A549 (cell line): ENCODE data around the gene CHTF18. TPM values are rescaled to one million over a fixed set of nuclear protein-coding genes. Genes with fewer than 3 reads are reported as not detected.

ENCODE experiments used
- ATAC-seq, 2 experiments: fragments of 200-7000 bp in 1 of 2; fragments of >200 bp in 1 of 2; cut with Nextera tagmentation in 1 of 2; cut with Tn5 transposase in 1 of 2; 3 replicates each; pipeline versions ENCODE4 v1.8.0 to v1.9.1; 2018 to 2020; ENCODE audit warnings: mild to moderate bottlenecking in 1 of 2, moderate library complexity in 1 of 2
- CTCF ChIA-PET: fragments of 300-600 bp; sonication (Branson Sonifier 250); formaldehyde crosslinking; extraction: SDS; loops from one replicate; lab custom pipeline; 2021; ENCODE audit warnings: antibody characterized with exemption, inconsistent platforms; lab: Yijun Ruan, JAX
- POLR2A ChIA-PET: fragments of 350-600 bp; formaldehyde crosslinking; extraction: SDS; loops from one replicate; lab custom pipeline; 2021; ENCODE audit warnings: antibody characterized with exemption, inconsistent platforms; lab: Yijun Ruan, JAX
- DNase-seq, 2 experiments: peaks; one replicate each; pipeline versions ENCODE4 v3.0.0 to v3.0.0-alpha.2; 2011 to 2016; ENCODE audit warnings: low read depth in 1 of 2, low spot score in 1 of 2
- FAIRE-seq: peaks from 2 replicates; lab custom pipeline; 2011; peaks lifted over from hg19 to GRCh38; lab: Jason Lieb, UNC
- H3K27ac ChIP-seq, 2 experiments: fragments of >200 bp; sonication (Bioruptor Twin); formaldehyde crosslinking; 3 replicates each; pipeline ENCODE4 v1.5.1; 2016 to 2017
- H3K4me1 ChIP-seq: fragments of >200 bp; sonication (Bioruptor Twin); formaldehyde crosslinking; 3 replicates; pipeline ENCODE4 v1.6.1; 2016
- H3K4me2 ChIP-seq: fragments of >200 bp; sonication (Bioruptor Twin); formaldehyde crosslinking; 3 replicates; pipeline ENCODE4 v1.6.1; 2016
- H3K4me3 ChIP-seq: fragments of >200 bp; sonication (Bioruptor Twin); formaldehyde crosslinking; 3 replicates; pipeline ENCODE4 v1.5.1; 2016
- H3K9me3 ChIP-seq: fragments of >200 bp; sonication (Bioruptor Twin); formaldehyde crosslinking; 3 replicates; pipeline ENCODE4 v1.6.1; 2016
- CBX2 ChIP-seq: fragments of 200-600 bp; sonication (generic); IDR thresholded peaks from 2 replicates; pipeline ENCODE4 v1.6.1; 2016; ENCODE audit warnings: low read depth, mild to moderate bottlenecking, borderline replicate concordance
- CTCF ChIP-seq: fragments of >200 bp; sonication (Bioruptor Twin); formaldehyde crosslinking; IDR thresholded peaks from 3 replicates; pipeline ENCODE4 v1.5.1; 2016
- EHMT2 ChIP-seq: fragments of 200-600 bp; sonication (generic); IDR thresholded peaks from 2 replicates; pipeline ENCODE4 v1.6.1; 2016; ENCODE audit warnings: antibody characterized with exemption, low read depth, mild to moderate bottlenecking, moderate library complexity
- EP300 ChIP-seq, 2 experiments: fragments of >200 bp; sonication (Bioruptor Twin); formaldehyde crosslinking; IDR thresholded peaks; 2 replicates in 1 of 2; 3 replicates in 1 of 2; pipeline ENCODE4 v1.6.1; 2016 to 2017
- FOXS1 ChIP-seq: fragments of 250-450 bp; sonication (Bioruptor Pico); IDR thresholded peaks from 2 replicates; pipeline ENCODE4 v1.5.0; 2020; ENCODE audit warnings: mild to moderate bottlenecking, moderate library complexity
- HES2 ChIP-seq: fragments of >200 bp; sonication (Bioruptor Twin); formaldehyde crosslinking; IDR thresholded peaks from 2 replicates; pipeline ENCODE4 v1.6.1; 2016
- HEYL ChIP-seq: fragments of 250-450 bp; sonication (Bioruptor Pico); IDR thresholded peaks from 2 replicates; pipeline ENCODE4 v1.8.0; 2021; ENCODE audit warnings: mild to moderate bottlenecking, moderate library complexity
- HOXA7 ChIP-seq: fragments of 250-450 bp; sonication (Bioruptor Pico); IDR thresholded peaks from 2 replicates; pipeline ENCODE4 v1.5.0; 2020; ENCODE audit warnings: mild to moderate bottlenecking, moderate library complexity
- HOXB13 ChIP-seq: fragments of 250-450 bp; sonication (Bioruptor Pico); IDR thresholded peaks from 2 replicates; pipeline ENCODE4 v1.5.0; 2020; ENCODE audit warnings: low read depth, mild to moderate bottlenecking, moderate library complexity
- MAZ ChIP-seq: fragments of 150-350 bp; IDR thresholded peaks from 2 replicates; pipeline ENCODE4 v1.6.1; 2014; ENCODE audit warnings: antibody characterized with exemption, low read depth, low read length, borderline replicate concordance
- MYC ChIP-seq: IDR thresholded peaks from 2 replicates; pipeline ENCODE4 v1.6.1; 2012; ENCODE audit warnings: mild to moderate bottlenecking, inconsistent platforms, low read length, improper control_type of control experiment, borderline replicate concordance
- NFE2L2 ChIP-seq: fragments of 150-350 bp; conservative IDR thresholded peaks from 2 replicates; pipeline ENCODE4 v1.6.1; 2014; ENCODE audit warnings: low read length
- PHF8 ChIP-seq: fragments of 200-600 bp; sonication (generic); IDR thresholded peaks from 2 replicates; pipeline ENCODE4 v1.6.1; 2016; ENCODE audit warnings: low read depth, mild to moderate bottlenecking, antibody characterized with exemption, moderate library complexity, borderline replicate concordance
- POLR2AphosphoS2 ChIP-seq: conservative IDR thresholded peaks from 2 replicates; pipeline ENCODE4 v1.6.1; 2012; ENCODE audit warnings: low read length, improper control_type of control experiment, inconsistent platforms
- RAD21 ChIP-seq, 2 experiments: fragments of >200 bp in 1 of 2; sonication (Bioruptor Twin) in 1 of 2; formaldehyde crosslinking in 1 of 2; IDR thresholded peaks in 1 of 2; conservative IDR thresholded peaks in 1 of 2; 2 replicates in 1 of 2; 3 replicates in 1 of 2; pipeline ENCODE4 v1.6.1; 2012 to 2018; ENCODE audit warnings: inconsistent platforms in 1 of 2
- RCOR1 ChIP-seq: fragments of 150-350 bp; IDR thresholded peaks from 2 replicates; pipeline ENCODE4 v1.6.1; 2014; ENCODE audit warnings: antibody characterized with exemption, low read length, low read depth
- RNF2 ChIP-seq: fragments of 200-600 bp; sonication (generic); IDR thresholded peaks from 2 replicates; pipeline ENCODE4 v1.6.1; 2016; ENCODE audit warnings: low read depth, mild to moderate bottlenecking, antibody characterized with exemption, moderate library complexity, borderline replicate concordance
- ZC3H11A ChIP-seq: fragments of 450-650 bp; IDR thresholded peaks from 2 replicates; pipeline ENCODE4 v1.6.1; 2014; ENCODE audit warnings: antibody characterized with exemption, mild to moderate bottlenecking
- ZNF302 ChIP-seq: fragments of 250-450 bp; sonication (Bioruptor Pico); IDR thresholded peaks from 2 replicates; pipeline ENCODE4 v1.9.0; 2021; ENCODE audit warnings: inconsistent platforms, mild to moderate bottlenecking, moderate library complexity
- WGBS: methylation state at CpG from one replicate; pipeline ENCODE4 v1.1.6; 2017; ENCODE audit errors: missing lambda C conversion rate; 5-methylcytosine and 5-hydroxymethylcytosine counted together
- polyA plus RNA-seq, 4 experiments: library from polyadenylated mRNA; depleted of rRNA in 3 of 4; stranded (reverse); fragments of >200 nt; fragmentation: RNase III in 1 of 4; extraction: RNeasy Plus Mini Kit Qiagen cat#74134 plus additional on column Dnase treatment in 1 of 4; gene quantifications; 2 replicates in 3 of 4; 3 replicates in 1 of 4; pipeline ENCODE4 v1.2.3, GENCODE V29; 2011 to 2017
- TF ChIP-seq, protein P1 (sequence below): fragments of >200 bp; sonication (Bioruptor Twin); formaldehyde crosslinking; IDR thresholded peaks from 3 replicates; pipeline ENCODE4 v1.6.1; 2016
- TF ChIP-seq, protein P2 (sequence below): fragments of 450-650 bp; IDR thresholded peaks from 2 replicates; pipeline ENCODE4 v1.6.1; 2014; ENCODE audit warnings: antibody characterized with exemption
- TF ChIP-seq, protein P3 (sequence below): fragments of 250-450 bp; sonication (Bioruptor Pico); IDR thresholded peaks from 2 replicates; pipeline ENCODE4 v1.5.0; 2020; ENCODE audit warnings: low read depth, mild to moderate bottlenecking, moderate library complexity
- TF ChIP-seq, protein P4 (sequence below): IDR thresholded peaks from 2 replicates; pipeline ENCODE4 v1.6.1; 2012; ENCODE audit warnings: low read depth, borderline replicate concordance

The CHTF18 gene
- polyA plus RNA-seq, 2 of the 4 experiments (the other 2 are of a cell fraction): 4.8 to 36.7 TPM

DNA sequence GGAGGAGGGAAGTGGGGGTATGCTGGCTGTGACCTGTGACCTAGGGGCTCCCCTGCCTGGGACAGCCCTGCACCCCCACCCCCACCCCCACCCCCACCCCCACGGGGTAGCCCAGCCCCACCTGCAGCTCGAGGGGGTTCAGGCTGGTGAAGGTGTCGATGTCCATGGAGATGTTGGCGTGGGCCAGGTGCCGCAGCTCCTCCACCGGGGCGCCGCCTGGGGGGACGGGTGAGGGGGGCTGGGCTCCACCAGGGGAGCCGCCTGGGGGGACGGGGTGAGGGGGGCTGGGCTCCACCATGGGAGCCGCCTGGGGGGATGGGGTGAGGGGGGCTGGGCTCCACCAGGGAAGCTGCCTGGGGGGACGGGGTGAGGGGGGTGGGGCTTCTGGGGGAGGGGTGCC is 18.0 kb upstream of the CHTF18 start (continued):
- TF ChIP-seq, protein P1, sequence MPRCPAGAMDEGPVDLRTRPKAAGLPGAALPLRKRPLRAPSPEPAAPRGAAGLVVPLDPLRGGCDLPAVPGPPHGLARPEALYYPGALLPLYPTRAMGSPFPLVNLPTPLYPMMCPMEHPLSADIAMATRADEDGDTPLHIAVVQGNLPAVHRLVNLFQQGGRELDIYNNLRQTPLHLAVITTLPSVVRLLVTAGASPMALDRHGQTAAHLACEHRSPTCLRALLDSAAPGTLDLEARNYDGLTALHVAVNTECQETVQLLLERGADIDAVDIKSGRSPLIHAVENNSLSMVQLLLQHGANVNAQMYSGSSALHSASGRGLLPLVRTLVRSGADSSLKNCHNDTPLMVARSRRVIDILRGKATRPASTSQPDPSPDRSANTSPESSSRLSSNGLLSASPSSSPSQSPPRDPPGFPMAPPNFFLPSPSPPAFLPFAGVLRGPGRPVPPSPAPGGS: no peak
- no peak for TF ChIP-seq RCOR1
- TF ChIP-seq, protein P2, sequence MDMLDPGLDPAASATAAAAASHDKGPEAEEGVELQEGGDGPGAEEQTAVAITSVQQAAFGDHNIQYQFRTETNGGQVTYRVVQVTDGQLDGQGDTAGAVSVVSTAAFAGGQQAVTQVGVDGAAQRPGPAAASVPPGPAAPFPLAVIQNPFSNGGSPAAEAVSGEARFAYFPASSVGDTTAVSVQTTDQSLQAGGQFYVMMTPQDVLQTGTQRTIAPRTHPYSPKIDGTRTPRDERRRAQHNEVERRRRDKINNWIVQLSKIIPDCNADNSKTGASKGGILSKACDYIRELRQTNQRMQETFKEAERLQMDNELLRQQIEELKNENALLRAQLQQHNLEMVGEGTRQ: no peak

- POLR2A ChIA-PET: interaction anchor here (1.3 kb wide), 1 partner anchor 16 kb away, joined by 3 read pairs; the partner anchor contains the start of genes CHTF18 and RPUSD1
- Histone ChIP-seq H3K4me3 (no peak overlapping the region), H3K9me3 (no peaks in the 10 kb centered on the region), H3K4me1 (peaks cover 7% of the 10 kb centered on the region), H3K4me2 (no peak overlapping the region), H3K27ac (no peak overlapping the region)
- DNase-seq (no peak), ATAC-seq (no peak), FAIRE-seq (no peak)
- CTCF ChIA-PET: interaction anchor here (1.2 to 15.8 kb wide), 8 partner anchors 8 to 58 kb away, joined by 3 to 105 read pairs (median 6); partner anchors contain the start of genes CHTF18, CIAO3, METRN and MSLN
- 88% methylated on average over 18 of the region's 18 CpGs for WGBS
- TF ChIP-seq HOXB13 (CRISPR knock-in tag) (no peak), EHMT2 (no peak), NFE2L2 (no peak), HEYL (no peak), EP300 (IDR thresholded peaks at IDR 0.05) (no peak), ZC3H11A (no peak), FOXS1 (CRISPR knock-in tag) (no peak), HES2 (no peak)
- TF ChIP-seq, protein P1: no peak
Observed at GRCh38 chr16:772959-773358, 15.5 kb upstream of the CHTF18 start.

GRCh38 chr16:774086-775001 is 14.1 kb upstream of the CHTF18 start:
- WGBS: 77% methylated on average over 7 of the region's 46 CpGs
- POLR2A ChIA-PET: no interaction called here
- CTCF ChIA-PET: interaction anchor here (0.7 to 15.8 kb wide), 7 partner anchors 11 to 59 kb away, joined by 3 to 105 read pairs (median 6); partner anchors contain the start of genes CHTF18, CIAO3, METRN and MSLN
- Histone ChIP-seq H3K4me2 (no peak overlapping the region), H3K4me1 (no peaks in the 10 kb centered on the region), H3K9me3 (no peaks in the 10 kb centered on the region), H3K27ac (no peak overlapping the region), H3K4me3 (no peak overlapping the region)
- ATAC-seq: no peak
- no peak for DNase-seq
- TF ChIP-seq HOXA7 (CRISPR knock-in tag) (no peak), HES2 (no peak), RAD21 (conservative IDR thresholded peaks at IDR 0.05 in 1 of 2, IDR thresholded peaks at IDR 0.05 in 1 of 2) (no peak), CBX2 (no peak), POLR2AphosphoS2 (no peak), MYC (no peak), FOXS1 (CRISPR knock-in tag) (no peak), RNF2 (no peak), PHF8 (no peak), CTCF (no peak), ZNF302 (CRISPR knock-in tag) (no peak), MAZ (no peak)
- TF ChIP-seq, protein P3, sequence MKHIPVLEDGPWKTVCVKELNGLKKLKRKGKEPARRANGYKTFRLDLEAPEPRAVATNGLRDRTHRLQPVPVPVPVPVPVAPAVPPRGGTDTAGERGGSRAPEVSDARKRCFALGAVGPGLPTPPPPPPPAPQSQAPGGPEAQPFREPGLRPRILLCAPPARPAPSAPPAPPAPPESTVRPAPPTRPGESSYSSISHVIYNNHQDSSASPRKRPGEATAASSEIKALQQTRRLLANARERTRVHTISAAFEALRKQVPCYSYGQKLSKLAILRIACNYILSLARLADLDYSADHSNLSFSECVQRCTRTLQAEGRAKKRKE (CRISPR knock-in tag): no peak
- TF ChIP-seq, protein P4, sequence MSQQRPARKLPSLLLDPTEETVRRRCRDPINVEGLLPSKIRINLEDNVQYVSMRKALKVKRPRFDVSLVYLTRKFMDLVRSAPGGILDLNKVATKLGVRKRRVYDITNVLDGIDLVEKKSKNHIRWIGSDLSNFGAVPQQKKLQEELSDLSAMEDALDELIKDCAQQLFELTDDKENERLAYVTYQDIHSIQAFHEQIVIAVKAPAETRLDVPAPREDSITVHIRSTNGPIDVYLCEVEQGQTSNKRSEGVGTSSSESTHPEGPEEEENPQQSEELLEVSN: no peak
- FAIRE-seq: no peak
